ENCODE data around the gene PTPRG. TPM values are rescaled to one million over a fixed set of nuclear protein-coding genes. Genes with fewer than 3 reads are reported as not detected.

PTPRG gene
- total and polyA plus RNA-seq, 2 experiments from 2014 or later = 11.5 to 39.6 TPM

GRCh38 chr3:61724801-61725200 lies 163.4 kb downstream of the PTPRG start:
- no peak for DNase-seq
- 94 to 95% methylated on average over 6 of the region's 6 CpGs for WGBS, 2 experiments (ENCODE audit: low coverage in 1 of 2, low lambda C conversion rate in 2 of 2, missing lambda C conversion rate in 2 of 2)
- Histone ChIP-seq H3K27me3 (replicated peaks; ENCODE audit: insufficient read depth) (no peaks in the 10 kb centered on the region), H3K79me2 (ENCODE audit: insufficient read depth) (peaks cover 69% of the 10 kb centered on the region), H3K9me3 (ENCODE audit: low read depth) (no peaks in the 10 kb centered on the region), H4K20me1 (ENCODE audit: insufficient read depth) (no peaks in the 10 kb centered on the region; the same call in 1 of the 2 replicates), H3K36me3 (ENCODE audit: low read depth) (no peaks in the 10 kb centered on the region), H3K4me2 (ENCODE audit: unreplicated experiment) (no peak overlapping the region), H3K9me2 (ENCODE audit: insufficient read depth) (peaks cover 4% of the 10 kb centered on the region; the same call in 1 of the 2 replicates), H3K4me1 (ENCODE audit: insufficient read depth) (no peaks in the 10 kb centered on the region), H3K9ac (no peak overlapping the region), H2AFZ (no peak overlapping the region), H3K4me3 (no peak overlapping the region), H3K27ac (no peak overlapping the region), H3F3A (ENCODE audit: insufficient read depth) (no peaks in the 10 kb centered on the region)
- in situ Hi-C loops (cut with MboI) = no loop called here
- TF ChIP-seq EZH2 (IDR thresholded peaks at IDR 0.05; ENCODE audit: insufficient read depth, poor library complexity, severe bottlenecking) (no peak), EZH2phosphoT487 (IDR thresholded peaks at IDR 0.05; ENCODE audit: insufficient read depth, low read depth) (no peak)

GRCh38 chr3:61725851-61726333 lies 164.5 kb downstream of the PTPRG start:
- H3K27ac ChIP-seq = no peak overlapping the region
- 92% methylated on average over 5 of the region's 5 CpGs for WGBS, 2 experiments (ENCODE audit: low coverage in 1 of 2, low lambda C conversion rate in 2 of 2, missing lambda C conversion rate in 2 of 2)

GRCh38 chr3:61727435-61727834 lies 166.1 kb downstream of the PTPRG start:
- Histone ChIP-seq H3F3A (ENCODE audit: insufficient read depth) (no peaks in the 10 kb centered on the region), H2AFZ (no peak overlapping the region), H3K9ac (no peak overlapping the region), H3K36me3 (ENCODE audit: low read depth) (no peaks in the 10 kb centered on the region), H3K9me3 (ENCODE audit: low read depth) (no peaks in the 10 kb centered on the region), H4K20me1 (ENCODE audit: insufficient read depth) (no peaks in the 10 kb centered on the region), H3K9me2 (ENCODE audit: insufficient read depth) (no peaks in the 10 kb centered on the region), H3K79me2 (ENCODE audit: insufficient read depth) (peaks cover 59% of the 10 kb centered on the region), H3K27ac (no peak overlapping the region), H3K4me1 (ENCODE audit: insufficient read depth) (no peaks in the 10 kb centered on the region), H3K27me3 (replicated peaks; ENCODE audit: insufficient read depth) (no peaks in the 10 kb centered on the region), H3K4me2 (ENCODE audit: unreplicated experiment) (no peak overlapping the region), H3K4me3 (no peak overlapping the region)
- DNase-seq = no peak
- in situ Hi-C loops (cut with MboI) = no loop called here
- no peak for TF ChIP-seq EZH2phosphoT487 (IDR thresholded peaks at IDR 0.05; ENCODE audit: insufficient read depth, low read depth)
- TF ChIP-seq EZH2 (IDR thresholded peaks at IDR 0.05; ENCODE audit: insufficient read depth, poor library complexity, severe bottlenecking) = no peak
- WGBS, 2 experiments (ENCODE audit: low coverage in 1 of 2, low lambda C conversion rate in 2 of 2, missing lambda C conversion rate in 2 of 2) = 98 to 100% methylated on average over 5 of the region's 5 CpGs

More at GRCh38 chr3:61725851-61726333, 164.5 kb downstream of the PTPRG start:
- Histone ChIP-seq H3K27me3 (replicated peaks; ENCODE audit: insufficient read depth) (no peaks in the 10 kb centered on the region), H3K4me2 (ENCODE audit: unreplicated experiment) (no peak overlapping the region), H2AFZ (no peak overlapping the region), H3K4me3 (no peak overlapping the region), H4K20me1 (ENCODE audit: insufficient read depth) (no peaks in the 10 kb centered on the region; the same call in 1 of the 2 replicates), H3K9me3 (ENCODE audit: low read depth) (no peaks in the 10 kb centered on the region), H3K79me2 (ENCODE audit: insufficient read depth) (peaks cover 67% of the 10 kb centered on the region), H3K36me3 (ENCODE audit: low read depth) (no peaks in the 10 kb centered on the region), H3F3A (ENCODE audit: insufficient read depth) (no peaks in the 10 kb centered on the region), H3K9me2 (ENCODE audit: insufficient read depth) (peaks cover 2% of the 10 kb centered on the region; the same call in 1 of the 2 replicates), H3K4me1 (ENCODE audit: insufficient read depth) (no peaks in the 10 kb centered on the region), H3K9ac (no peak overlapping the region)
- TF ChIP-seq EZH2 (IDR thresholded peaks at IDR 0.05; ENCODE audit: insufficient read depth, poor library complexity, severe bottlenecking) (no peak), EZH2phosphoT487 (IDR thresholded peaks at IDR 0.05; ENCODE audit: insufficient read depth, low read depth) (no peak)
- in situ Hi-C loops (cut with MboI) = no loop called here
- peak; percentile 42 for DNase-seq

GRCh38 chr3:61729038-61729634 lies 167.8 kb downstream of the PTPRG start:
- Histone ChIP-seq H3K9me2 (ENCODE audit: insufficient read depth) (no peaks in the 10 kb centered on the region), H4K20me1 (ENCODE audit: insufficient read depth) (no peaks in the 10 kb centered on the region), H2AFZ (no peak overlapping the region), H3K9ac (no peak overlapping the region), H3K4me1 (ENCODE audit: insufficient read depth) (no peaks in the 10 kb centered on the region), H3K9me3 (ENCODE audit: low read depth) (no peaks in the 10 kb centered on the region), H3K4me2 (ENCODE audit: unreplicated experiment) (no peak overlapping the region), H3K4me3 (no peak overlapping the region), H3K27ac (no peak overlapping the region), H3K79me2 (ENCODE audit: insufficient read depth) (peaks cover 54% of the 10 kb centered on the region), H3F3A (ENCODE audit: insufficient read depth) (no peaks in the 10 kb centered on the region), H3K27me3 (replicated peaks; ENCODE audit: insufficient read depth) (no peaks in the 10 kb centered on the region), H3K36me3 (ENCODE audit: low read depth) (no peaks in the 10 kb centered on the region)
- in situ Hi-C loops (cut with MboI) = no loop called here
- WGBS, 2 experiments (ENCODE audit: low coverage in 1 of 2, low lambda C conversion rate in 2 of 2, missing lambda C conversion rate in 2 of 2) = 71 to 80% methylated on average over 6 of the region's 6 CpGs
- TF ChIP-seq EZH2phosphoT487 (IDR thresholded peaks at IDR 0.05; ENCODE audit: insufficient read depth, low read depth) = no peak
- no peak for TF ChIP-seq EZH2 (IDR thresholded peaks at IDR 0.05; ENCODE audit: insufficient read depth, poor library complexity, severe bottlenecking)
- no peak for DNase-seq

Data from GM23248 (cell line).